GM12874 (cell line): ENCODE measurements around the gene FOXQ1.

Experiments used
- CTCF ChIP-seq: IDR thresholded peaks from 2 replicates; pipeline ENCODE4 v1.5.1; 2011; ENCODE audit warnings: low read depth, mild to moderate bottlenecking, control low read depth, low read length, moderate library complexity; ENCODE audit not compliant: insufficient read depth

Gene FOXQ1

GRCh38 chr6:1311400-1312202 lies at the start of gene FOXQ1:
Gene FOXQ1 (plus strand): TSS chr6:1312098. CDS start chr6:1312705, 607 bp downstream.
- TF ChIP-seq CTCF, result no peak

DNA sequence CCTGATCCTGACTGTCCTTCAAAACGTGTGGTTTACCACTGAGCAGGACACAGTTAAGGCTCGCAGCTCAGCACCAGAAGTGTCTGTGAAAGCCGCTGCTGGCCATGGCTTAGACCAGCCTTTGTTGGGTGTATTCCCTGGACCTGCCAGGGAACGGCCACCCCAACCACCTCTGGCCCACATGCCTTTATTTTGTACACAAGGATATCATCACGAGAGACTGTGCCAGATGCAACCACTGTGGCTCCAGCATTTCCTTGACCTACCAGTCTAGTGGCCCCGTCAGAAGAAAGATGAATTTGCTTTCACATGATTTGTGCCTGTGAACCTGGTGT lies 49.2 kb upstream of the FOXQ1 start:
- TF ChIP-seq CTCF, result no peak

GRCh38 chr6:1263039-1263849 lies 48.7 kb upstream of the FOXQ1 start:
- no peak for TF ChIP-seq CTCF

DNA sequence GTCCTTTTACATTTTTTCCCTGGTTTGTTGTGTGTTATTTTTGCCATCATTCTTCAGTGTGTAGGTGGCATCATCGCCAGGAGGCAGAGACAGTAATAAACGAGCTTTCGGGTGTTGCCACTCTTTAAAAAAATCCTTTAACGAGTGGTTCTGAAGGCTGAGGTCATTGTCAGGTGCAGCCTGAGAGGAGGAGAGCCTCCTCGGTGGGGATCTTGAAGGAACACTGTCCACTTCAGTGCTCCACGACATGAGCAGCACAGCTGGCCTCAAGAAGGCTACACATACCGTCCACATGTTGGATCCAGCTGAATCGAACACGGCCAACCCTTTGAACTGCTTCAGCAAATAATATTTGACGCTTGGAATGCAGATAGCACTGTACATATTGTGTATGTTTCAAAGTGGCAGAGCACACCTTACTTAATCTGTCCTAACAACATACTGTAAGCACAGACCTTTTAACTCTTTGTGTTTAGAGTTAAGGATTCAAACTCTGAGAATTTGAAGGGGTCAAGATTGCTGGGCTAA lies 48.0 kb upstream of the FOXQ1 start:
- TF ChIP-seq CTCF, result no peak

- no peak for TF ChIP-seq CTCF
Measured at GRCh38 chr6:1264619-1265445, 47.1 kb upstream of the FOXQ1 start.

DNA sequence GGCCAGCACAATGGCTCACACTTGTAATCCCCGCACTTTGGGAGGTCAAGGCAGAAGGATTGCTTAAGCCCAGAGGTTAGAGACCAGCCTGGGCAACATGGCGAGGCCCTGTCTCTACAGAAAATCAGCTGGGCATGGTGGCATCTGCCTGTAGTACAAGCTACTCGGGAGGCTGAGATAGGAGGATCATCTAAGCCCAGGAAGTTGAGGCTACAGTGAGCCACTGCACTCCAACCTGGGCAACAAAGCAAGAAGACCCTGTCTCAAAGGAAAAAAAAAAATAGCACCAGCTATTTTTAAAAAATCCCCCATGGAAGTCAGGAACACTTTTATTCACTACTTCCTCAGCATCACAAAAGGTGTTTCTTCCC lies 45.2 kb upstream of the FOXQ1 start:
- no peak for TF ChIP-seq CTCF

GRCh38 chr6:1267057-1267732 lies 44.7 kb upstream of the FOXQ1 start:
- no peak for TF ChIP-seq CTCF
